ENCODE measurements around the gene CH25H.

Gene CH25H

DNA sequence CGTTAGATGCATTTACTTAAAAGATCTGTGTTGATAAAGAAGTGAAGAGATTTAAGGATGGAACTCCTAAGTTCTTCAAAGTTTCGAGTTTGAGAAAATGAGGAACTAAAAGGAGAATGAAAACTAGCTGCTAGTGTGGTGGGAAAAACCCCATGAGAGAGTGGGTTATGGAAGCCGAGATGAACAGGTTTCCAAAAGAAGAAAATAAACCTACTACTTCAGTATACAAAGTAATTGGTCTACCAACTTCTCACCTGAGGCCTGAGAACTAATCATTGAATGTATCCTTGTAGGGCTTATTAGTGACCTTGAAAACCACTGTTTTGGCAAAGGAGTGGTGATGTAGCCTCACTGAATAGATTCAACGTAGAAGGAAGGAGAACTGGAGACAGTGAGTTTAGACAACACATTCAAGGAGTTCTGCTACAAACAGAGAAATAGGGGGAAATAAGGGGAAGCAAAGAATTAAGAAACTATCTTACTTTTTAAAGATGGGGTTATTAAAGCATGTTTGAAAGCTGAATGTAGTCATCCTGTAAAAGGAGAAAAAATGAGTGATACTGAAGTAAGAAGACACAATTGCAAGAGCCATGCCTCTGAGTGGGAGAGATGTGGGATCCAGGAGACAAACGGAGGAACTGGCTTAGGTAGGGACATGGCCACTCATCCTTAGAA lies 50.8 kb downstream of the CH25H start:
- no peak for DNase-seq (ENCODE audit: low spot score)

Data from hematopoietic multipotent progenitor cell treated with erythropoietin and hydrocortisone succinate and interleukin-3 and kit ligand, for 15 days (in vitro differentiated cells).